NCI-H82 (cell line): Measurements from ENCODE around the gene EMX2.
"Not testable (repeated sequence)": the region's sequence is repeated elsewhere in the genome, so short reads cannot be mapped to it uniquely, and the experiment has no call there.

Source experiments
- DNase-seq: peaks from one replicate; lab custom pipeline; 2025; lab: John Stamatoyannopoulos, UW

EMX2 gene

GRCh38 chr10:117560942-117561341 lies 18.4 kb downstream of the EMX2 start:
- no peak for DNase-seq

- no peak for DNase-seq
Observed at GRCh38 chr10:117562220-117562619, 19.7 kb downstream of the EMX2 start.

- no peak for DNase-seq
Observed at GRCh38 chr10:117562896-117563737, 20.6 kb downstream of the EMX2 start.

GRCh38 chr10:117563780-117564179 lies 21.2 kb downstream of the EMX2 start:
- no peak for DNase-seq

- DNase-seq: no peak
Observed at GRCh38 chr10:117565068-117565467, 22.5 kb downstream of the EMX2 start.

DNA sequence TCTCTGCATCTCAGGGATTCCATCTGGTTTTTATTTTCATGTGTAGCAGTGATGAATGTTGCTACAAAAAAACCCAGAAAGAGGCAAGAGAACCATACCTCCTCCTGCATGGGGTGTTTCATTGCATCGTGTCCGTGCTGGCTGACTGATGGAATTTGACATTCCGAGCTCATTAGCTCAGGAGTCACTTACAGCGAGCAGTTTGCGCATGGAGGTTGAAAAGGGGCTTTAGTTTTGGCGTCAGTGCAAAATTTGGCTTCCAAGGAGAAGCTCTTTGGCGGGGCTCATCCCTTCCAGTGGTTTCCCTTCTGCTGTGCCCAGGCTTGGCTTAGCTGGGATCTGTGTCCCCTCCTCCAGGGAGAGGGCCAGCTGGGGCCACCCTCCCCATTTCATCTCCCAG lies 25.8 kb downstream of the EMX2 start:
- no peak for DNase-seq

GRCh38 chr10:117569610-117570390 lies 27.3 kb downstream of the EMX2 start:
- DNase-seq: no peak

DNA sequence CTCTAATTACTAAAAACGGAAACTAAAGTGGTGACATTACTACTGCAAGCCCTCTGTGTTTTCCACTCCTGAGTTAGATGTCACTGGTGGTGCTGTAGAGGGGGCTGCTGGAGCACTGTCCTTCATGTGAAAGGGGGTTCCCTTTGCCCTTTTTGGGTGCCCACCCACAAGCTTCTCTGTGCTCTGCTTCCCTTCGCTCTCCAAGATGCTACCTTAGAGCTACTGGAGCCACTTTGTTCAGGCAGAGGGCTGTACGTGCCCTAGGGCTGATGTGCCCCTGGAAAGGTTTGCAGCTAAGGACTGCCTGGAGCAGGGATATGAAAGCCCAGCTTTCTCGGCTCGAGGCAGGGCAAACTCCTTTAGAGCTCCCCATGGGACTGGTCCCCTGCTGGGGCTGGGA lies 28.3 kb downstream of the EMX2 start:
- DNase-seq: no peak

- no peak for DNase-seq
Observed at GRCh38 chr10:117574498-117575146, 32.1 kb downstream of the EMX2 start.

- no peak for DNase-seq
Observed at GRCh38 chr10:117578490-117578889, 35.9 kb downstream of the EMX2 start.

DNA sequence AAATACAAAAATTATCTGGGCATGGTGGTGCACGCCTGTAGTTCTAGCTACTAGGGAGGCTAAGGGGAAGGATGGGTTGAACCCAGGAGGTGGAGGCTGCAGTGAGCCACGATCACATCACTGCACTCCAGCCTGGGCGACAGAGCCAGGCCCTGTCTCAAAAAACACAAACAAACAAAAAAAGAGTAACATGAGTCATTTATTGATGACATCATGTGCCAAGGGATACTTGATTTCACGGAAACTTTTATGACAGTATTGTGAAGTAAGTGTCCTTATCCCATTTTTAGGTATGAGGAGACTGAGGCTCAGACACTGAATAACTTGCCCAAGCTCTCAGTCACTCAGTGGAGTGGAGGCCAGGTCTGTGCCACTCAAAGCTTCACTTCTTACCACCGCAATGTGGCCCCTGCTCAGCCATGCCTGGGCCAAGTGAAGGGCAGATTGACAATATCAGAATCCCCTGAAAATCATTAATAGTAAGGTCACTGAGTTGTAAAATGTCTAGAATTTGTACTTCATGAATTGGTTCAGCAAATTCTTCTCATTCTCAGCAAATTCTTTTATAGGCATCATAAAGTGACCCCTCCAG lies 36.5 kb downstream of the EMX2 start:
- DNase-seq: no peak

- no peak for DNase-seq
Observed at GRCh38 chr10:117581961-117582360, 39.4 kb downstream of the EMX2 start.

DNA sequence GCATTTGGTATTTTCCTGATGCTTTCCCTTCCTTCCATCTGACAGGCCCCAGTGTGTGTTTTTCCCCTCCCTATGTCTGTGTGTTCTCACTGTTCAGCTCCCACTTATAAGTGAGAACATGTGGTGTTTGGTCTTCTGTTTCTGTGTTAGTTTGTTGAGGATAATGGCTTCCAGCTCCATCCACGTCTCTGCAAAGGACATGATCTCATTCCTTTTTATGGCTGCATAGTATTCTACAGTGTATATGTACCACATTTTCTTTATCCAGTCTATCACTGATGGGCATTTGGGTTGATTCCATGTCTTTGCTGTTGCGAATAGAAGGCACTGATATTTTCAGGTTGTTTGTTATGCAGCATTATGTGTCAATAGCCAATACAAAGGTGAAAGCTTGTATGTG lies 42.3 kb downstream of the EMX2 start:
- not testable (repeated sequence) for DNase-seq

DNA sequence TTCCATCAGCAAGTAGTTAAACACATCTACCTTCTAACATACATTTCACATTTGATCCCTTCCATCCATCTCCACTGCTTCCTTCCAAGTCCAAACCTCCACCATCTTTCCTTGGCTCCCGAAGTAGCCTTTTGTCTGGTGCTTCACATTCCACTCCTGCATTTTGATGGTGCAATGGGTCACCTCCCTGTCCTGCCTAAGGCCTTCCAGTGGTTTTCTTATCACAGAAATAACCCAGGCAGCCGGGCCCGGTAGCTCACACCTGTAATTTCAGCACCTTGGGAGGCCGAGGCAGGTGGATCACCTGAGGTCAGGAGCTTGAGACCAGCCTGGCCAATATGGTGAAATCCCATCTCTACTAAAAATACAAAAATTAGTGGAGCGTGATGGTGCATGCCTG lies 44.5 kb downstream of the EMX2 start:
- DNase-seq: no peak

- no peak for DNase-seq
Observed at GRCh38 chr10:117590101-117590875, 47.7 kb downstream of the EMX2 start.

- DNase-seq: no peak
Observed at GRCh38 chr10:117591043-117591442, 48.5 kb downstream of the EMX2 start.

DNA sequence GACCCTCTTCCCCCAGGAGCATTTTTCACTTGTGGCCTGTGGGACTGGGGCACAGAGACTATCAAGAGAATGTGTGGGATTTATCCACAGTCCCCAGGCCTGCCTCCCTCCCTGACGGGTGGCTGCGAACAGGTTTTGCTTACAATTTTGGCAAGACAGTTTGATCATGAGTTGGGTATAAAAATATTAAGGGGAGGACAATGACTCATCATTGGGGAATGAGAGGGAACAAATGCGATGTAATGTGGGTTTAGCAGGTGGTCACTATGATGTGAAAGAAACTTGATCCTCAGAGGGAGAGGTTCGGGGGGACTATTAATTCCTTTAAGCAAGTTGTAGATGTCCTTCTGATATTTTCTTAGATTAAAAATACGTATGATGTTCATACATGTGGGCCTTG lies 52.2 kb downstream of the EMX2 start:
- no peak for DNase-seq

GRCh38 chr10:117596706-117597105 lies 54.2 kb downstream of the EMX2 start:
- no peak for DNase-seq

GRCh38 chr10:117597216-117597615 lies 54.7 kb downstream of the EMX2 start:
- DNase-seq: no peak
